HL-60 (cell line): ENCODE measurements around the gene ASS1.

ENCODE experiments used
- CTCF ChIP-seq: IDR thresholded peaks from one replicate; pipeline ENCODE4 v1.5.1; 2011; ENCODE audit warnings: low read length, control low read depth, inconsistent platforms; ENCODE audit not compliant: insufficient read depth
- GABPA ChIP-seq: IDR thresholded peaks from 2 replicates; pipeline ENCODE4 v1.6.1; 2012; ENCODE audit warnings: low read depth

GRCh38 chr9:130470950-130471349 is 26.2 kb downstream of the ASS1 start:
- TF ChIP-seq CTCF = no peak
- TF ChIP-seq GABPA = no peak
